ENCODE data around the gene AGMO. TPM values are rescaled to one million over a fixed set of nuclear protein-coding genes. Genes with fewer than 3 reads are reported as not detected.
"Not testable (repeated sequence)": the region's sequence is repeated elsewhere in the genome, so short reads cannot be mapped to it uniquely, and the experiment has no call there.

AGMO gene
- total RNA-seq, 1 experiment from 2014 or later: 13.2 TPM

GRCh38 chr7:15524077-15524476 is 37.7 kb downstream of the AGMO start:
- Mint-ChIP-seq H3K36me3 (ENCODE audit: insufficient read depth, unreplicated experiment) (no peaks in the 10 kb centered on the region), H3K4me3 (ENCODE audit: low read depth, unreplicated experiment) (no peak overlapping the region), H3K4me1 (ENCODE audit: low read depth, unreplicated experiment) (no peaks in the 10 kb centered on the region), H3K27ac (ENCODE audit: unreplicated experiment) (no peak overlapping the region), H3K9me3 (ENCODE audit: low read depth, unreplicated experiment) (peaks cover 5% of the 10 kb centered on the region), H3K27me3 (ENCODE audit: unreplicated experiment) (no peaks in the 10 kb centered on the region)
- BruUV-seq (replicated peaks): no TSS peak
- intact Hi-C loops (cut with micrococcal nuclease; ENCODE audit: unreplicated experiment): no loop called here
- no peak for TF ChIP-seq CTCF (IDR thresholded peaks at IDR 0.05; ENCODE audit: unreplicated experiment)
- no peak for DNase-seq
- CTCF ChIA-PET: interaction anchor here (0.6 kb wide), 1 partner anchor 97 kb away, joined by 4 read pairs; no protein-coding TSS in a partner anchor

- not testable (repeated sequence) for H3K27ac Mint-ChIP-seq (ENCODE audit: unreplicated experiment); H3K36me3 Mint-ChIP-seq (ENCODE audit: insufficient read depth, unreplicated experiment)
Observed at GRCh38 chr7:15517865-15518264, 44.0 kb downstream of the AGMO start.

GRCh38 chr7:15515252-15515651 is 46.6 kb downstream of the AGMO start:
- no peaks in the 10 kb centered on the region for H3K27me3 Mint-ChIP-seq (ENCODE audit: unreplicated experiment)
- BruUV-seq (replicated peaks): no TSS peak
- no peak for DNase-seq
- H3K9me3 Mint-ChIP-seq (ENCODE audit: low read depth, unreplicated experiment): no peaks in the 10 kb centered on the region
- no peaks in the 10 kb centered on the region for H3K36me3 Mint-ChIP-seq (ENCODE audit: insufficient read depth, unreplicated experiment)
- intact Hi-C loops (cut with micrococcal nuclease; ENCODE audit: unreplicated experiment): no loop called here
- no peak for TF ChIP-seq CTCF (IDR thresholded peaks at IDR 0.05; ENCODE audit: unreplicated experiment)
- CTCF ChIA-PET: interaction anchor here (0.6 kb wide), 1 partner anchor 139 kb away, joined by 3 read pairs; no protein-coding TSS in a partner anchor
- H3K4me3 Mint-ChIP-seq (ENCODE audit: low read depth, unreplicated experiment): no peak overlapping the region
- no peak overlapping the region for H3K27ac Mint-ChIP-seq (ENCODE audit: unreplicated experiment)
- no peaks in the 10 kb centered on the region for H3K4me1 Mint-ChIP-seq (ENCODE audit: low read depth, unreplicated experiment)

More at GRCh38 chr7:15517865-15518264, 44.0 kb downstream of the AGMO start:
- BruUV-seq (replicated peaks); H3K4me3 Mint-ChIP-seq (ENCODE audit: low read depth, unreplicated experiment); H3K4me1 Mint-ChIP-seq (ENCODE audit: low read depth, unreplicated experiment); H3K27me3 Mint-ChIP-seq (ENCODE audit: unreplicated experiment); DNase-seq; intact Hi-C loops (cut with micrococcal nuclease; ENCODE audit: unreplicated experiment); H3K9me3 Mint-ChIP-seq (ENCODE audit: low read depth, unreplicated experiment); CTCF ChIA-PET: not testable (repeated sequence)

DNA sequence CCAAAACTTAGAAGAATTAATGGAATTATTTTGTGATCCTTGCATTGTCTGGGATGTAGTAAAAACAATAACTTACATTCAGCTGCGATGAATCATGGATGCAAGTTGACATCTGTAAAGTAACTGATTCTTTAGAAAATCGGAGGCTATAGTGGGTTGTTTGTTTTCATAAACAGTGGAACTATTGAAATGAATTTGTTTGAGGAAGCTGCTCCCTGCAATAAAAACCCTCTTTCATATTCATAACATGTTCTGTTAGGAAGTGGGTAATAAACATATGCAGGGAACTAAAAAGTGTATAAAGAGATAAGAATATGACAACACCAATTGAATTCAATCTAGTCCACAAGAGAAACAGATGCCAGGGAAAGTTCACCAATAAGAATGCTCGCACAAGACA is 53.6 kb downstream of the AGMO start:
- H3K4me3 Mint-ChIP-seq (ENCODE audit: low read depth, unreplicated experiment): no peak overlapping the region
- no peaks in the 10 kb centered on the region for H3K27me3 Mint-ChIP-seq (ENCODE audit: unreplicated experiment)
- no peak for DNase-seq
- H3K27ac Mint-ChIP-seq (ENCODE audit: unreplicated experiment): no peak overlapping the region
- BruUV-seq (replicated peaks): no TSS peak
- CTCF ChIA-PET: no interaction called here
- no peaks in the 10 kb centered on the region for H3K36me3 Mint-ChIP-seq (ENCODE audit: insufficient read depth, unreplicated experiment)
- intact Hi-C loops (cut with micrococcal nuclease; ENCODE audit: unreplicated experiment): no loop called here
- no peaks in the 10 kb centered on the region for H3K9me3 Mint-ChIP-seq (ENCODE audit: low read depth, unreplicated experiment)
- TF ChIP-seq CTCF (IDR thresholded peaks at IDR 0.05; ENCODE audit: unreplicated experiment): no peak
- no peaks in the 10 kb centered on the region for H3K4me1 Mint-ChIP-seq (ENCODE audit: low read depth, unreplicated experiment)

DNA sequence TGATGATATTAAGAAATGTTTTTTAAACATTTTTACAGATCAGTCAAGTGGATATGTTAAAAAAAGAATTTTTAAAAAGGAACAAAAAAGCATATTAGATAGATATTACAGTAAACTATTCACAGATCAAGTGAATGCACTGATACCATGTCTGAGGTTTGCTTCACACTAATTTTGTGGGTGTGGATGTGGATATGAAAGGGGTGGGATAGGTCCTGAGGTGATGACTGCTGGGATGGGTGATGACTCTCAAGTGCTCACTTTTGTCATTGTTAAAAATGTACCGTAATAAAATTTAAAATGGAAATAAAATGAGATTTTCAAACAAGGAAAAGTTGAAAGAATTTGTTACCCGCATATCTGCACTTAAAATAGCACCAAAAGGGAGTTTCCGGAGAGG is 54.1 kb downstream of the AGMO start:
- CTCF ChIA-PET: interaction anchor here (0.7 kb wide), 1 partner anchor 53 kb away, joined by 3 read pairs; no protein-coding TSS in a partner anchor

More for the DNA sequence above, 54.1 kb downstream of the AGMO start:
- Mint-ChIP-seq H3K27ac (ENCODE audit: unreplicated experiment) (no peak overlapping the region), H3K27me3 (ENCODE audit: unreplicated experiment) (no peaks in the 10 kb centered on the region), H3K4me1 (ENCODE audit: low read depth, unreplicated experiment) (no peaks in the 10 kb centered on the region), H3K9me3 (ENCODE audit: low read depth, unreplicated experiment) (no peaks in the 10 kb centered on the region), H3K36me3 (ENCODE audit: insufficient read depth, unreplicated experiment) (no peaks in the 10 kb centered on the region), H3K4me3 (ENCODE audit: low read depth, unreplicated experiment) (no peak overlapping the region)
- BruUV-seq (replicated peaks): no TSS peak
- intact Hi-C loops (cut with micrococcal nuclease; ENCODE audit: unreplicated experiment): no loop called here
- no peak for TF ChIP-seq CTCF (IDR thresholded peaks at IDR 0.05; ENCODE audit: unreplicated experiment)
- DNase-seq: no peak

Data from Calu3 (cell line).